Esophagus squamous epithelium (tissue), 4 donors: ENCODE measurements around the gene NR1D1.

Experiments used
- POLR2A ChIP-seq, 4 donors: fragments of 450-650 bp; IDR thresholded peaks; one replicate each; pipeline ENCODE4 v1.6.1; 2017; ENCODE audit warnings: antibody characterized with exemption in 4 of 4, mild to moderate bottlenecking in 4 of 4, moderate library complexity in 3 of 4
- TF ChIP-seq, protein P1 (sequence below), 6 experiments: fragments of 450-650 bp in 4 of 6; fragments of 200-600 bp in 2 of 6; sonication (generic) in 2 of 6; IDR thresholded peaks; one replicate each; pipeline ENCODE4 v1.5.1; 2016 to 2019; ENCODE audit warnings: antibody characterized with exemption in 6 of 6, mild to moderate bottlenecking in 4 of 6, moderate library complexity in 4 of 6

DNA sequence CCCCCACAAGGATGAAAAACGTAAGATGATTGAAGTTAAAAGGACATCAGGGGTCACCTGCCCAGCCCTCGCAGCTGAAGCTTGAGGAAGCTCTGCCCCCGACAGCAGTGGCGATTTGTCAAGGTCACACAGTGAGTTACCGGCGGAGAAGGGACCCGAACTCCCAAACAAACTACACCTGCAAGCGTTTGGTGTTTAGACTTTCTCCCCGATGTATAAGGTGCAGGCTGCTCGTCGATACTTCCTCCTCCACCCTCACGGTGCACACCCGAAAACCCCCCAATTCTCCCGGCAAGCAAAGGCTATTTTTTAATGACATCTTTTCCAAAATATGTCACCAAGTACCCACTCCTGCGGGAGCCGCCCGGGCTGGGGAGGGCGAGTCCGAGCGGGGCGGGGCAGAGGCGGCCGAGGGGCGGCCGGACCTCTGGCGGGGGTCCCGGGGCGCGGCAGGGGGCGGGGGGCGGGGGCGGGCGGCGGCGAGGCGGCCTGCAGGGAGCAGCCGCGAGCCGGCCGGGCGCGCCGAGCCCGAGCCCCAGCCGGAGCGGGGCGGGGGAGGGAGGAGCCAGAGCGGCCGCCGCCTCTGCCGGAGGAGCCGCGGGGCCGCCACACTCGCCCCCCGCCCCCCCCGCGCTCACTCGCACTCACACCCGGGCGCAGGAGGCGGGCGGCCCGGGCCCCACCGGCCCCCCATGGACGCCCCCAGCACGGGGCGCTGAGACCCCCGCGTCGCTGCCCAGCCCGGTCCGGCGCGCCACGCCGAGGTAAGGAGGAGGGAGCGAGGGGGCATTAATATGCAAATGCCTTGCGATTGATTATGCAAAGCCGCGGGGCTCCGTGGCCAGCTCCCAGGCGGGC is 37.8 kb downstream of the NR1D1 start, which contains the start of gene THRA:
- TF ChIP-seq, protein P1, sequence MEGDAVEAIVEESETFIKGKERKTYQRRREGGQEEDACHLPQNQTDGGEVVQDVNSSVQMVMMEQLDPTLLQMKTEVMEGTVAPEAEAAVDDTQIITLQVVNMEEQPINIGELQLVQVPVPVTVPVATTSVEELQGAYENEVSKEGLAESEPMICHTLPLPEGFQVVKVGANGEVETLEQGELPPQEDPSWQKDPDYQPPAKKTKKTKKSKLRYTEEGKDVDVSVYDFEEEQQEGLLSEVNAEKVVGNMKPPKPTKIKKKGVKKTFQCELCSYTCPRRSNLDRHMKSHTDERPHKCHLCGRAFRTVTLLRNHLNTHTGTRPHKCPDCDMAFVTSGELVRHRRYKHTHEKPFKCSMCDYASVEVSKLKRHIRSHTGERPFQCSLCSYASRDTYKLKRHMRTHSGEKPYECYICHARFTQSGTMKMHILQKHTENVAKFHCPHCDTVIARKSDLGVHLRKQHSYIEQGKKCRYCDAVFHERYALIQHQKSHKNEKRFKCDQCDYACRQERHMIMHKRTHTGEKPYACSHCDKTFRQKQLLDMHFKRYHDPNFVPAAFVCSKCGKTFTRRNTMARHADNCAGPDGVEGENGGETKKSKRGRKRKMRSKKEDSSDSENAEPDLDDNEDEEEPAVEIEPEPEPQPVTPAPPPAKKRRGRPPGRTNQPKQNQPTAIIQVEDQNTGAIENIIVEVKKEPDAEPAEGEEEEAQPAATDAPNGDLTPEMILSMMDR (IDR thresholded peaks at IDR 0.05): peak in 1 of 6 experiments; percentile 3
- TF ChIP-seq POLR2A (IDR thresholded peaks at IDR 0.05): peak in 1 of 4 donors; percentile 43
